Lower lobe of right lung (tissue), 2 donors: ENCODE data around the gene STOM. TPM values are rescaled to one million over a fixed set of nuclear protein-coding genes. Genes with fewer than 3 reads are reported as not detected.
A peak's percentile ranks its signal among the peaks of the same experiment; 100 is the strongest.

Experiments used
- ATAC-seq, 2 donors: fragments of 200-7000 bp; cut with Tn5 transposase; one replicate each; pipeline ENCODE4 v1.9.1; 2020 to 2022; ENCODE audit warnings: mild to moderate bottlenecking in 2 of 2, moderate library complexity in 2 of 2
- DNase-seq: peaks from one replicate; pipeline ENCODE4 v3.0.0-alpha.2; 2020
- H3K27ac ChIP-seq: fragments of 200-600 bp; one replicate; pipeline ENCODE4 v1.8.0; 2022
- H3K27me3 ChIP-seq: fragments of 200-600 bp; one replicate; pipeline ENCODE4 v1.8.0; 2022; ENCODE audit warnings: low read depth
- H3K36me3 ChIP-seq: fragments of 200-600 bp; one replicate; pipeline ENCODE4 v1.8.0; 2022; ENCODE audit warnings: mild to moderate bottlenecking
- H3K4me1 ChIP-seq: fragments of 200-600 bp; one replicate; pipeline ENCODE4 v1.8.0; 2022
- H3K4me3 ChIP-seq: fragments of 200-600 bp; one replicate; pipeline ENCODE4 v1.8.0; 2022; ENCODE audit warnings: mild to moderate bottlenecking
- H3K9me3 ChIP-seq: fragments of 200-600 bp; one replicate; pipeline ENCODE4 v1.8.0; 2022
- CTCF ChIP-seq: fragments of 200-600 bp; IDR thresholded peaks from one replicate; pipeline ENCODE4 v1.8.0; 2022; ENCODE audit warnings: antibody characterized with exemption, mild to moderate bottlenecking
- intact Hi-C: fragments of 100-400 bp; cut with DNase I; formaldehyde crosslinking; loops from one replicate; pipeline ENCODE4 v1.11.0; 2022
- total RNA-seq: library from RNA; stranded (reverse); fragmentation: NEBNext Ultra II Directional; extraction: Animal tissue kit (Norgen Biotek cat#: 25700); gene quantifications from one replicate; pipeline ENCODE4 v1.2.1, GENCODE V29; 2021
- donor health status: DM: no; HTN: yes; CAD: no; lungs with severe emphysema.

The STOM gene
- total RNA-seq, 1 donor from 2014 or later: 479 TPM

- DNase-seq: no peak
- H3K27me3 ChIP-seq: no peaks in the 10 kb centered on the region
- intact Hi-C loops: loop anchor here (10.0 kb wide), 1 partner anchor 94 kb away; no protein-coding TSS in a partner anchor
- no peak for TF ChIP-seq CTCF
- H3K4me3 ChIP-seq: no peak overlapping the region
- no peak for ATAC-seq
- H3K27ac ChIP-seq: no peak overlapping the region
- H3K9me3 ChIP-seq: no peaks in the 10 kb centered on the region
- H3K4me1 ChIP-seq: peaks cover 4% of the 10 kb centered on the region
- peaks cover 97% of the 10 kb centered on the region for H3K36me3 ChIP-seq
Measured at GRCh38 chr9:121310571-121310970, 59.5 kb downstream of the STOM start.

GRCh38 chr9:121309833-121310425, 60.1 kb downstream of the STOM start:
- H3K27me3 ChIP-seq: no peaks in the 10 kb centered on the region
- H3K36me3 ChIP-seq: peaks cover 97% of the 10 kb centered on the region
- no peak for DNase-seq
- no peaks in the 10 kb centered on the region for H3K9me3 ChIP-seq
- intact Hi-C loops: loop anchor here (10.0 kb wide), 1 partner anchor 95 kb away; no protein-coding TSS in a partner anchor
- no peak for ATAC-seq
- H3K27ac ChIP-seq: no peak overlapping the region
- no peak for TF ChIP-seq CTCF
- peaks cover 4% of the 10 kb centered on the region for H3K4me1 ChIP-seq
- no peak overlapping the region for H3K4me3 ChIP-seq

GRCh38 chr9:121309171-121309570, 60.9 kb downstream of the STOM start:
- Histone ChIP-seq H3K9me3 (no peaks in the 10 kb centered on the region), H3K4me1 (peaks cover 4% of the 10 kb centered on the region), H3K27me3 (no peaks in the 10 kb centered on the region), H3K27ac (no peak overlapping the region), H3K36me3 (peaks cover 97% of the 10 kb centered on the region), H3K4me3 (no peak overlapping the region)
- ATAC-seq (no peak), DNase-seq (no peak)
- no peak for TF ChIP-seq CTCF
- intact Hi-C loops: no loop called here

- no peak for ATAC-seq
- no peak for TF ChIP-seq CTCF
- Histone ChIP-seq H3K9me3 (no peaks in the 10 kb centered on the region), H3K36me3 (peaks cover 97% of the 10 kb centered on the region), H3K27ac (no peak overlapping the region), H3K4me3 (no peak overlapping the region), H3K4me1 (peaks cover 8% of the 10 kb centered on the region), H3K27me3 (no peaks in the 10 kb centered on the region)
- peak; percentile 23 for DNase-seq
- intact Hi-C loops: no loop called here
Measured at GRCh38 chr9:121308765-121309164, 61.3 kb downstream of the STOM start.

- intact Hi-C loops: no loop called here
- no peaks in the 10 kb centered on the region for H3K9me3 ChIP-seq
- no peaks in the 10 kb centered on the region for H3K27me3 ChIP-seq
- H3K4me3 ChIP-seq: no peak overlapping the region
- ATAC-seq: no peak
- no peak overlapping the region for H3K27ac ChIP-seq
- DNase-seq: no peak
- peaks cover 16% of the 10 kb centered on the region for H3K4me1 ChIP-seq
- H3K36me3 ChIP-seq: peaks cover 97% of the 10 kb centered on the region
- no peak for TF ChIP-seq CTCF
Measured at GRCh38 chr9:121307976-121308375, 62.1 kb downstream of the STOM start.
